A549 (cell line): ENCODE data around the gene PUDP. TPM values are rescaled to one million over a fixed set of nuclear protein-coding genes. Genes with fewer than 3 reads are reported as not detected.

Experiments used
- ATAC-seq, 2 experiments: fragments of 200-7000 bp in 1 of 2; fragments of >200 bp in 1 of 2; cut with Nextera tagmentation in 1 of 2; cut with Tn5 transposase in 1 of 2; 3 replicates each; pipeline versions ENCODE4 v1.8.0 to v1.9.1; 2018 to 2020; ENCODE audit warnings: mild to moderate bottlenecking in 1 of 2, moderate library complexity in 1 of 2
- CTCF ChIA-PET: fragments of 300-600 bp; sonication (Branson Sonifier 250); formaldehyde crosslinking; extraction: SDS; loops from one replicate; lab custom pipeline; 2021; ENCODE audit warnings: antibody characterized with exemption, inconsistent platforms; lab: Yijun Ruan, JAX
- POLR2A ChIA-PET: fragments of 350-600 bp; formaldehyde crosslinking; extraction: SDS; loops from one replicate; lab custom pipeline; 2021; ENCODE audit warnings: antibody characterized with exemption, inconsistent platforms; lab: Yijun Ruan, JAX
- DNase-seq, 2 experiments: peaks; one replicate each; pipeline versions ENCODE4 v3.0.0 to v3.0.0-alpha.2; 2011 to 2016; ENCODE audit warnings: low read depth in 1 of 2, low spot score in 1 of 2
- FAIRE-seq: peaks from 2 replicates; lab custom pipeline; 2011; peaks lifted over from hg19 to GRCh38; lab: Jason Lieb, UNC
- H3K27ac ChIP-seq, 2 experiments: fragments of >200 bp; sonication (Bioruptor Twin); formaldehyde crosslinking; 3 replicates each; pipeline ENCODE4 v1.5.1; 2016 to 2017
- H3K4me1 ChIP-seq: fragments of >200 bp; sonication (Bioruptor Twin); formaldehyde crosslinking; 3 replicates; pipeline ENCODE4 v1.6.1; 2016
- H3K4me2 ChIP-seq: fragments of >200 bp; sonication (Bioruptor Twin); formaldehyde crosslinking; 3 replicates; pipeline ENCODE4 v1.6.1; 2016
- H3K4me3 ChIP-seq: fragments of >200 bp; sonication (Bioruptor Twin); formaldehyde crosslinking; 3 replicates; pipeline ENCODE4 v1.5.1; 2016
- H3K9me3 ChIP-seq: fragments of >200 bp; sonication (Bioruptor Twin); formaldehyde crosslinking; 3 replicates; pipeline ENCODE4 v1.6.1; 2016
- BHLHE40 ChIP-seq: IDR thresholded peaks from 2 replicates; pipeline ENCODE4 v1.6.1; 2012; ENCODE audit warnings: low read depth, low read length, inconsistent platforms
- CBX8 ChIP-seq: fragments of 200-600 bp; sonication (generic); IDR thresholded peaks from 2 replicates; pipeline ENCODE4 v1.6.1; 2016
- CEBPB ChIP-seq, 2 experiments: fragments of >200 bp in 1 of 2; sonication (Bioruptor Twin) in 1 of 2; formaldehyde crosslinking in 1 of 2; IDR thresholded peaks; 2 replicates each; pipeline ENCODE4 v1.6.1; 2012 to 2016
- CTCF ChIP-seq: fragments of >200 bp; sonication (Bioruptor Twin); formaldehyde crosslinking; IDR thresholded peaks from 3 replicates; pipeline ENCODE4 v1.5.1; 2016
- EHF ChIP-seq: fragments of 250-450 bp; sonication (Bioruptor Pico); IDR thresholded peaks from 2 replicates; pipeline ENCODE4 v1.5.0; 2020; ENCODE audit warnings: mild to moderate bottlenecking
- EP300 ChIP-seq, 2 experiments: fragments of >200 bp; sonication (Bioruptor Twin); formaldehyde crosslinking; IDR thresholded peaks; 2 replicates in 1 of 2; 3 replicates in 1 of 2; pipeline ENCODE4 v1.6.1; 2016 to 2017
- ESRRA ChIP-seq: fragments of 150-350 bp; IDR thresholded peaks from 2 replicates; pipeline ENCODE4 v1.6.1; 2014; ENCODE audit warnings: mild to moderate bottlenecking, low read length, borderline replicate concordance
- GATA3 ChIP-seq: IDR thresholded peaks from 2 replicates; pipeline ENCODE4 v1.6.1; 2012; ENCODE audit warnings: borderline replicate concordance
- HMGXB4 ChIP-seq: fragments of 250-450 bp; sonication (Bioruptor Pico); IDR thresholded peaks from 2 replicates; pipeline ENCODE4 v1.5.0; 2021; ENCODE audit warnings: mild to moderate bottlenecking, moderate library complexity, borderline replicate concordance
- HOXB13 ChIP-seq: fragments of 250-450 bp; sonication (Bioruptor Pico); IDR thresholded peaks from 2 replicates; pipeline ENCODE4 v1.5.0; 2020; ENCODE audit warnings: low read depth, mild to moderate bottlenecking, moderate library complexity
- KDM1A ChIP-seq: fragments of 200-600 bp; sonication (generic); IDR thresholded peaks from 2 replicates; pipeline ENCODE4 v1.6.1; 2016; ENCODE audit warnings: low read depth, mild to moderate bottlenecking
- MAFK ChIP-seq: fragments of 450-650 bp; IDR thresholded peaks from 2 replicates; pipeline ENCODE4 v1.6.1; 2014; ENCODE audit not compliant: partially characterized antibody
- MAZ ChIP-seq: fragments of 150-350 bp; IDR thresholded peaks from 2 replicates; pipeline ENCODE4 v1.6.1; 2014; ENCODE audit warnings: antibody characterized with exemption, low read depth, low read length, borderline replicate concordance
- MYC ChIP-seq: IDR thresholded peaks from 2 replicates; pipeline ENCODE4 v1.6.1; 2012; ENCODE audit warnings: mild to moderate bottlenecking, inconsistent platforms, low read length, improper control_type of control experiment, borderline replicate concordance
- NPAS2 ChIP-seq: fragments of 250-450 bp; sonication (Bioruptor Pico); IDR thresholded peaks from 2 replicates; pipeline ENCODE4 v1.8.0; 2022; ENCODE audit warnings: mild to moderate bottlenecking, moderate library complexity, borderline replicate concordance
- NR3C1 ChIP-seq: fragments of >200 bp; sonication (Bioruptor Twin); formaldehyde crosslinking; IDR thresholded peaks from 3 replicates; pipeline ENCODE4 v1.6.1; 2017
- PBX3 ChIP-seq: IDR thresholded peaks from 2 replicates; pipeline ENCODE4 v1.6.1; 2012
- RAD21 ChIP-seq, 2 experiments: fragments of >200 bp in 1 of 2; sonication (Bioruptor Twin) in 1 of 2; formaldehyde crosslinking in 1 of 2; IDR thresholded peaks in 1 of 2; conservative IDR thresholded peaks in 1 of 2; 2 replicates in 1 of 2; 3 replicates in 1 of 2; pipeline ENCODE4 v1.6.1; 2012 to 2018; ENCODE audit warnings: inconsistent platforms in 1 of 2
- SMC3 ChIP-seq: fragments of >200 bp; sonication (Bioruptor Twin); formaldehyde crosslinking; IDR thresholded peaks from 3 replicates; pipeline ENCODE4 v1.6.1; 2018; ENCODE audit warnings: inconsistent platforms
- TP53 ChIP-seq: fragments of 250-450 bp; sonication (Bioruptor Pico); IDR thresholded peaks from 2 replicates; pipeline ENCODE4 v1.5.0; 2021; ENCODE audit warnings: mild to moderate bottlenecking, moderate library complexity
- ZC3H11A ChIP-seq: fragments of 450-650 bp; IDR thresholded peaks from 2 replicates; pipeline ENCODE4 v1.6.1; 2014; ENCODE audit warnings: antibody characterized with exemption, mild to moderate bottlenecking
- ZNF302 ChIP-seq: fragments of 250-450 bp; sonication (Bioruptor Pico); IDR thresholded peaks from 2 replicates; pipeline ENCODE4 v1.9.0; 2021; ENCODE audit warnings: inconsistent platforms, mild to moderate bottlenecking, moderate library complexity
- ZSCAN20 ChIP-seq: fragments of 250-450 bp; sonication (Bioruptor Pico); IDR thresholded peaks from 2 replicates; pipeline ENCODE4 v1.8.0; 2022; ENCODE audit warnings: mild to moderate bottlenecking, moderate library complexity
- WGBS: methylation state at CpG from one replicate; pipeline ENCODE4 v1.1.6; 2017; ENCODE audit errors: missing lambda C conversion rate; 5-methylcytosine and 5-hydroxymethylcytosine counted together
- polyA plus RNA-seq, 4 experiments: library from polyadenylated mRNA; depleted of rRNA in 3 of 4; stranded (reverse); fragments of >200 nt; fragmentation: RNase III in 1 of 4; extraction: RNeasy Plus Mini Kit Qiagen cat#74134 plus additional on column Dnase treatment in 1 of 4; gene quantifications; 2 replicates in 3 of 4; 3 replicates in 1 of 4; pipeline ENCODE4 v1.2.3, GENCODE V29; 2011 to 2017

The PUDP gene
- polyA plus RNA-seq, 2 of the 4 experiments (the other 2 are of a cell fraction), result 26.2 to 50.7 TPM

DNA sequence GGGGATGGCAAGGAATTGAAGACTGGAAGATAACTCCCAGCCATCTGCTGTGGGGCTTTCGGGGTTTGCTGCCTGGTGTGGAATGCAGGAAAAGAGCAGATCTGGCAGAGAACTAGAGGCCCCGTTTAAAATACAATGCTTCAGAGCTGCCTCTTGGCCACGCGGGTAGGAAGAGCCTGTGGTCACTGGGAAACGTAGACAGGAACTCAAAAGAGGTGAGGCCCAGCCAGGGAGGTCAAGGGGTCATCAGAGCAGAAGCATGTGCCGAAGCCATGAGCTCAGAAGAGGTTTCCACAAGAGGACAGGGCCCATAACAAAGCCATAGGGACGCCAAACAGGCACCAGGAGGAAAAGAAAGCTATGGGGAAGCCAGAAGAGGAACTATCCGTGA is 14.9 kb downstream of the PUDP start:
- CTCF ChIA-PET, result interaction anchor here (0.8 to 1.4 kb wide), 2 partner anchors 8 to 14 kb away, joined by 3 to 14 read pairs; partner anchors contain the start of genes PUDP and STS
- POLR2A ChIA-PET, result no interaction called here
- ATAC-seq (peak in 1 of 2 experiments; percentile 17; a peak in 2 of 6 replicates), DNase-seq (no peak), FAIRE-seq (no peak)
- Histone ChIP-seq H3K27ac (peak overlapping the region; percentile 7 to 68; a peak in 3 of 6 replicates), H3K4me2 (peak overlapping the region; percentile 37), H3K4me1 (peaks cover 14% of the 10 kb centered on the region), H3K4me3 (no peak overlapping the region), H3K9me3 (no peaks in the 10 kb centered on the region)
- 83% methylated on average over 8 of the region's 8 CpGs for WGBS
- no peak for TF ChIP-seq ZNF302
- TF ChIP-seq ZSCAN20 (CRISPR knock-in tag), result no peak
- TF ChIP-seq NPAS2, result no peak
- no peak for TF ChIP-seq ESRRA
- TF ChIP-seq MYC, result no peak
- no peak for TF ChIP-seq MAFK
- TF ChIP-seq NR3C1, result no peak
- no peak for TF ChIP-seq CBX8
- no peak for TF ChIP-seq KDM1A
- TF ChIP-seq PBX3, result no peak
- TF ChIP-seq ZC3H11A, result no peak
- TF ChIP-seq EP300 (IDR thresholded peaks at IDR 0.05), result no peak
- TF ChIP-seq HOXB13 (CRISPR knock-in tag), result no peak

GRCh38 chrX:7132335-7133049 is 15.5 kb downstream of the PUDP start:
- Histone ChIP-seq H3K9me3 (no peaks in the 10 kb centered on the region), H3K4me2 (peak overlapping the region; percentile 37), H3K4me1 (peaks cover 14% of the 10 kb centered on the region), H3K4me3 (no peak overlapping the region), H3K27ac (peak overlapping the region; percentile 20 to 70; a peak in 3 of 6 replicates)
- DNase-seq (peak; percentile 38 to 90), ATAC-seq (peak; percentile 97 to 99), FAIRE-seq (peak; percentile 100)
- TF ChIP-seq ESRRA (no peak), BHLHE40 (no peak), CEBPB (IDR thresholded peaks at IDR 0.05) (peak in 1 of 2 experiments; percentile 44; a peak in 2 of 4 replicates), GATA3 (peak; percentile 80), NR3C1 (no peak), TP53 (CRISPR knock-in tag) (no peak), RAD21 (conservative IDR thresholded peaks at IDR 0.05 in 1 of 2, IDR thresholded peaks at IDR 0.05 in 1 of 2) (peak; percentile 47 to 51; a peak in 4 of 5 replicates), CTCF (peak; percentile 53), SMC3 (peak; percentile 49; the same call in 2 of the 3 replicates), MAFK (peak; percentile 95), EHF (CRISPR knock-in tag) (no peak)
- POLR2A ChIA-PET, result interaction anchor here (0.6 kb wide), 1 partner anchor 13 kb away, joined by 3 read pairs; no protein-coding TSS in a partner anchor
- CTCF ChIA-PET, result interaction anchor here (0.6 to 1.4 kb wide), 5 partner anchors 9 to 280 kb away, joined by 3 to 14 read pairs (median 3); partner anchors contain the start of genes PUDP and STS
- WGBS, result 62% methylated on average over 3 of the region's 3 CpGs

DNA sequence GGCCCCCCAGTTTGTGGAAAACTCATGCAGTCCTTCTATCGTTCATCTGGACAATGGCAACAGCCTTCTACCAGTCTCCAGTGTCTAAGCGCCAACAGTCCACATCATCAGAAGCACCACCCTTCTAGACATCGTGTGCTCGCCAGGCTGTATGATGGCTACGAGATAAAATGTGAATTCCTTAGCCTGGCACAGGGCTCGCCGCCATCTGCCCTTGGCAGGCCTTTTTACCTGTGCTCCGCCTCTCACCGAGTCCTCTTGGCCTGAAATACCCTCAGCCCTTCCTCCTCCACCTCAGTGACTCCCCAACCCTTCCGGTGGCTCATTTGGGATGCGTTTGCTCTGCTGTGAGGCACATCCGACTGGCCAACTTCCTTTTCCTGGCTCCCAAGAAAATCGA is 16.3 kb downstream of the PUDP start:
- POLR2A ChIA-PET, result no interaction called here
- no peak for DNase-seq
- CTCF ChIA-PET, result interaction anchor here (1.1 kb wide), 1 partner anchor 16 kb away, joined by 3 read pairs; no protein-coding TSS in a partner anchor
- WGBS, result 93% methylated on average over 13 of the region's 13 CpGs
- peaks cover 14% of the 10 kb centered on the region for H3K4me1 ChIP-seq
- no peaks in the 10 kb centered on the region for H3K9me3 ChIP-seq
- peak overlapping the region in 1 of 2 experiments; percentile 70; a peak in 3 of 6 replicates for H3K27ac ChIP-seq
- no peak overlapping the region for H3K4me2 ChIP-seq
- H3K4me3 ChIP-seq, result no peak overlapping the region
- no peak for ATAC-seq
- no peak for TF ChIP-seq HMGXB4 (CRISPR knock-in tag)
- no peak for TF ChIP-seq MAZ
- no peak for FAIRE-seq
